Muscle of leg (tissue), 11 donors: ENCODE results near the gene IGFN1. TPM values are rescaled to one million over a fixed set of nuclear protein-coding genes. Genes with fewer than 3 reads are reported as not detected.

ENCODE experiments used
- DNase-seq: peaks from one replicate; pipeline ENCODE4 v3.0.0; 2013
- H3K27ac ChIP-seq: one replicate; pipeline ENCODE4 v1.5.1; 2013; ENCODE audit warnings: mild to moderate bottlenecking, low read length, control low read depth
- H3K27me3 ChIP-seq: one replicate; pipeline ENCODE4 v1.6.1; 2013; ENCODE audit warnings: low read length; ENCODE audit not compliant: control insufficient read depth, insufficient read depth
- H3K36me3 ChIP-seq: one replicate; pipeline ENCODE4 v1.6.1; 2013; ENCODE audit warnings: low read length; ENCODE audit not compliant: control insufficient read depth, insufficient read depth
- H3K4me1 ChIP-seq: one replicate; pipeline ENCODE4 v1.6.1; 2013; ENCODE audit warnings: low read length; ENCODE audit not compliant: control insufficient read depth, insufficient read depth
- H3K4me3 ChIP-seq: one replicate; pipeline ENCODE4 v1.5.1; 2013; ENCODE audit warnings: low read length, control low read depth
- H3K9me3 ChIP-seq: replicated peaks from 2 replicates; pipeline ENCODE4 v1.6.1; 2013; ENCODE audit warnings: low read depth, low read length; ENCODE audit not compliant: control insufficient read depth
- whole genome bisulfite sequencing: methylation state at CpG from one replicate; pipeline ENCODE4 v1.1.5; 2013; ENCODE audit warnings: missing lambda C conversion rate; ENCODE audit not compliant: insufficient coverage; 5-methylcytosine and 5-hydroxymethylcytosine counted together
- polyA plus RNA-seq, 8 donors: library from polyadenylated mRNA; unstranded; fragments of 120-200 nt; gene quantifications; one replicate each; pipeline versions ENCODE4 v1.2.1 to v1.2.3, GENCODE V29; 2013; ENCODE audit warnings: inconsistent platforms in 1 of 8, low replicate concordance in 1 of 8; ENCODE audit not compliant: insufficient read length in 8 of 8, insufficient read depth in 1 of 8
- total RNA-seq: library from RNA; stranded (reverse); fragments of 120-200 nt; gene quantifications from one replicate; pipeline ENCODE4 v1.2.4, GENCODE V29; 2013

IGFN1 gene
- total and polyA plus RNA-seq, 9 donors, result 0.72 to 4.3 (median 2.8) TPM

- DNase-seq, result no peak
- Histone ChIP-seq H3K4me1 (peaks cover 21% of the 10 kb centered on the region), H3K9me3 (no peaks in the 10 kb centered on the region)
Observed at GRCh38 chr1:201183753-201184152, 6.9 kb upstream of the IGFN1 start.

GRCh38 chr1:201184307-201185122, 6.1 kb upstream of the IGFN1 start:
- peaks cover 6% of the 10 kb centered on the region for H3K27me3 ChIP-seq
- H3K36me3 ChIP-seq, result no peaks in the 10 kb centered on the region
- peak overlapping the region; percentile 45 for H3K27ac ChIP-seq
- peaks cover 21% of the 10 kb centered on the region for H3K4me1 ChIP-seq
- 35% methylated on average over 9 of the region's 9 CpGs for WGBS
- no peak overlapping the region for H3K4me3 ChIP-seq
- peak; percentile 42 for DNase-seq
- H3K9me3 ChIP-seq, result no peaks in the 10 kb centered on the region

More at GRCh38 chr1:201183753-201184152, 6.9 kb upstream of the IGFN1 start:
- peaks cover 2% of the 10 kb centered on the region for H3K27me3 ChIP-seq
- H3K27ac ChIP-seq, result peak overlapping the region; percentile 33
- H3K4me3 ChIP-seq, result no peak overlapping the region
- H3K36me3 ChIP-seq, result no peaks in the 10 kb centered on the region
- WGBS, result 86% methylated on average over 4 of the region's 5 CpGs

GRCh38 chr1:201185123-201185453, 5.5 kb upstream of the IGFN1 start:
- H3K9me3 ChIP-seq, result no peaks in the 10 kb centered on the region
- H3K36me3 ChIP-seq, result no peaks in the 10 kb centered on the region
- peak overlapping the region; percentile 53 for H3K27ac ChIP-seq
- H3K27me3 ChIP-seq, result peaks cover 6% of the 10 kb centered on the region
- DNase-seq, result no peak
- H3K4me1 ChIP-seq, result peaks cover 21% of the 10 kb centered on the region
- H3K4me3 ChIP-seq, result no peak overlapping the region
- 33% methylated on average over 2 of the region's 3 CpGs for WGBS

GRCh38 chr1:201185527-201186128, 5.0 kb upstream of the IGFN1 start:
- Histone ChIP-seq H3K27me3 (peaks cover 6% of the 10 kb centered on the region), H3K4me1 (peaks cover 23% of the 10 kb centered on the region), H3K36me3 (no peaks in the 10 kb centered on the region), H3K9me3 (no peaks in the 10 kb centered on the region), H3K4me3 (no peak overlapping the region), H3K27ac (no peak overlapping the region)
- 90% methylated on average over 2 of the region's 5 CpGs for WGBS
- DNase-seq, result no peak

GRCh38 chr1:201186192-201186591, 4.4 kb upstream of the IGFN1 start:
- H3K27me3 ChIP-seq, result peaks cover 8% of the 10 kb centered on the region
- H3K4me3 ChIP-seq, result no peak overlapping the region
- peaks cover 26% of the 10 kb centered on the region for H3K4me1 ChIP-seq
- WGBS, result no CpG with 5 or more reads among the region's 3 CpGs
- H3K27ac ChIP-seq, result no peak overlapping the region
- no peak for DNase-seq
- no peaks in the 10 kb centered on the region for H3K36me3 ChIP-seq
- H3K9me3 ChIP-seq, result no peaks in the 10 kb centered on the region

GRCh38 chr1:201189085-201189484, 1.5 kb upstream of the IGFN1 start:
- peaks cover 8% of the 10 kb centered on the region for H3K27me3 ChIP-seq
- no peak overlapping the region for H3K27ac ChIP-seq
- DNase-seq, result no peak
- 49% methylated on average over 2 of the region's 2 CpGs for WGBS
- no peaks in the 10 kb centered on the region for H3K9me3 ChIP-seq
- no peaks in the 10 kb centered on the region for H3K36me3 ChIP-seq
- H3K4me1 ChIP-seq, result peaks cover 36% of the 10 kb centered on the region
- H3K4me3 ChIP-seq, result no peak overlapping the region

- Histone ChIP-seq H3K4me3 (no peak overlapping the region), H3K4me1 (peaks cover 28% of the 10 kb centered on the region), H3K9me3 (no peaks in the 10 kb centered on the region), H3K27ac (no peak overlapping the region), H3K27me3 (peaks cover 8% of the 10 kb centered on the region), H3K36me3 (no peaks in the 10 kb centered on the region)
- DNase-seq, result no peak
- WGBS, result 98% methylated on average over 4 of the region's 6 CpGs
Observed at GRCh38 chr1:201190005-201190404, 619 bp upstream of the IGFN1 start.

- Histone ChIP-seq H3K9me3 (no peaks in the 10 kb centered on the region), H3K4me1 (peaks cover 32% of the 10 kb centered on the region), H3K36me3 (no peaks in the 10 kb centered on the region), H3K4me3 (no peak overlapping the region), H3K27ac (no peak overlapping the region), H3K27me3 (peaks cover 8% of the 10 kb centered on the region)
- WGBS, result 77% methylated on average over 15 of the region's 18 CpGs
- DNase-seq, result no peak
Observed at GRCh38 chr1:201191653-201192260, 1.1 kb downstream of the IGFN1 start.

- no peaks in the 10 kb centered on the region for H3K36me3 ChIP-seq
- H3K9me3 ChIP-seq, result no peaks in the 10 kb centered on the region
- no peak overlapping the region for H3K4me3 ChIP-seq
- H3K27me3 ChIP-seq, result peaks cover 8% of the 10 kb centered on the region
- H3K4me1 ChIP-seq, result peaks cover 32% of the 10 kb centered on the region
- peak overlapping the region; percentile 20 for H3K27ac ChIP-seq
- 17% methylated on average over 1 of the region's 3 CpGs for WGBS
- DNase-seq, result peak; percentile 88
Observed at GRCh38 chr1:201192261-201192788, 1.7 kb downstream of the IGFN1 start.

GRCh38 chr1:201194046-201194445, 3.4 kb downstream of the IGFN1 start:
- peaks cover 5% of the 10 kb centered on the region for H3K27me3 ChIP-seq
- WGBS, result 39% methylated on average over 2 of the region's 6 CpGs
- DNase-seq, result no peak
- no peak overlapping the region for H3K27ac ChIP-seq
- peaks cover 32% of the 10 kb centered on the region for H3K4me1 ChIP-seq
- no peaks in the 10 kb centered on the region for H3K36me3 ChIP-seq
- H3K4me3 ChIP-seq, result no peak overlapping the region
- H3K9me3 ChIP-seq, result no peaks in the 10 kb centered on the region
